K562 (cell line): ENCODE data around the gene TMEM209. TPM values are rescaled to one million over a fixed set of nuclear protein-coding genes. Genes with fewer than 3 reads are reported as not detected.

Experiments
- CC2D1A ChIP-seq: fragments of 450-650 bp; IDR thresholded peaks from 2 replicates; pipeline ENCODE4 v1.6.1; 2017; ENCODE audit warnings: mild to moderate bottlenecking
- DEAF1 ChIP-seq: fragments of 450-650 bp; formaldehyde crosslinking; IDR thresholded peaks from 2 replicates; pipeline ENCODE4 v1.4.0; 2020; ENCODE audit warnings: mild to moderate bottlenecking, moderate library complexity
- FOXA1 ChIP-seq: fragments of 450-650 bp; IDR thresholded peaks from 2 replicates; pipeline ENCODE4 v1.6.1; 2016; ENCODE audit warnings: mild to moderate bottlenecking, borderline replicate concordance
- HDGF ChIP-seq: fragments of 450-650 bp; IDR thresholded peaks from 2 replicates; pipeline ENCODE4 v1.6.1; 2016
- HLTF ChIP-seq: fragments of 450-650 bp; IDR thresholded peaks from 2 replicates; pipeline ENCODE4 v1.6.1; 2016
- HNRNPLL ChIP-seq: fragments of 200-400 bp; formaldehyde crosslinking; IDR thresholded peaks from 2 replicates; pipeline ENCODE4 v1.6.1; 2017; ENCODE audit warnings: low read length, low read depth, mild to moderate bottlenecking; ENCODE audit not compliant: poor library complexity, severe bottlenecking
- JUN ChIP-seq, 2 experiments: sonication (generic) in 1 of 2; formaldehyde crosslinking in 1 of 2; IDR thresholded peaks; 2 replicates each; pipeline versions ENCODE4 v1.6.1 to v1.8.0; 2012 to 2022; ENCODE audit warnings: borderline replicate concordance in 2 of 2, mild to moderate bottlenecking in 2 of 2, improper control_type of control experiment in 1 of 2, low read depth in 1 of 2, low read length in 1 of 2, missing genetic modification reagents in 1 of 2
- LCOR ChIP-seq: sonication (generic); formaldehyde crosslinking; IDR thresholded peaks from 2 replicates; pipeline ENCODE4 v1.8.0; 2022; ENCODE audit warnings: mild to moderate bottlenecking, missing genetic modification reagents
- MBD2 ChIP-seq: sonication (generic); IDR thresholded peaks from 2 replicates; pipeline ENCODE4 v1.6.1; 2016; ENCODE audit warnings: low read depth, borderline replicate concordance
- MTA2 ChIP-seq: fragments of 450-650 bp; IDR thresholded peaks from 2 replicates; pipeline ENCODE4 v1.6.1; 2016; ENCODE audit warnings: low read depth
- NR0B1 ChIP-seq: fragments of 450-650 bp; IDR thresholded peaks from one replicate; pipeline ENCODE4 v1.6.1; 2018; ENCODE audit warnings: mild to moderate bottlenecking, moderate library complexity; ENCODE audit not compliant: partially characterized antibody
- PHF21A ChIP-seq: fragments of 450-650 bp; IDR thresholded peaks from 2 replicates; pipeline ENCODE4 v1.6.1; 2017; ENCODE audit warnings: low read depth, borderline replicate concordance
- POLR2G ChIP-seq: fragments of 200-400 bp; formaldehyde crosslinking; IDR thresholded peaks from 2 replicates; pipeline ENCODE4 v1.6.1; 2017; ENCODE audit warnings: low read depth, mild to moderate bottlenecking, antibody characterized with exemption, low read length, moderate library complexity
- RBM14 ChIP-seq: fragments of 200-400 bp; formaldehyde crosslinking; IDR thresholded peaks from 2 replicates; pipeline ENCODE4 v1.6.1; 2018; ENCODE audit warnings: low read depth, mild to moderate bottlenecking, low read length, moderate library complexity, borderline replicate concordance; ENCODE audit not compliant: insufficient read depth
- RFX7 ChIP-seq: fragments of 250-450 bp; sonication (Bioruptor Pico); IDR thresholded peaks from 2 replicates; pipeline ENCODE4 v1.5.1; 2021; ENCODE audit warnings: mild to moderate bottlenecking
- SMARCA4 ChIP-seq: fragments of 450-650 bp; IDR thresholded peaks from 2 replicates; pipeline ENCODE4 v1.6.1; 2016
- TBL1XR1 ChIP-seq, 2 experiments: IDR thresholded peaks; 2 replicates each; pipeline ENCODE4 v1.6.1; 2012; ENCODE audit warnings: improper control_type of control experiment in 2 of 2, low read length in 2 of 2, mild to moderate bottlenecking in 1 of 2
- TEAD1 ChIP-seq, 2 experiments: fragments of 450-650 bp in 1 of 2; sonication (generic) in 1 of 2; formaldehyde crosslinking; IDR thresholded peaks; 2 replicates each; pipeline versions ENCODE4 v1.4.0 to v1.8.0; 2020 to 2022; ENCODE audit warnings: mild to moderate bottlenecking in 2 of 2, missing genetic modification reagents in 1 of 2
- YY1 ChIP-seq, 3 experiments: IDR thresholded peaks; 2 replicates each; pipeline ENCODE4 v1.6.1; 2011; ENCODE audit warnings: low read length in 2 of 3, mild to moderate bottlenecking in 2 of 3, moderate library complexity in 2 of 3, borderline replicate concordance in 1 of 3, control low read depth in 1 of 3, low read depth in 1 of 3; ENCODE audit not compliant: insufficient read depth in 3 of 3, insufficient replicate concordance in 2 of 3, control insufficient read depth in 1 of 3, insufficient read length in 1 of 3; ENCODE audit errors: extremely low read depth in 1 of 3
- ZNF655 ChIP-seq: fragments of 250-450 bp; sonication (Bioruptor Pico); IDR thresholded peaks from 2 replicates; pipeline ENCODE4 v1.5.0; 2021
- polyA plus RNA-seq, 8 experiments: library from polyadenylated mRNA; depleted of rRNA in 4 of 8; stranded (reverse) in 5 of 8; unstranded in 3 of 8; fragments of >200 nt; fragmentation: Nextera tagmentation in 2 of 8; fragmentation: Illumina TruSeq in 1 of 8; extraction: Ambion mirVana in 2 of 8; extraction: Trizol in 1 of 8; gene quantifications; 2 replicates each; pipeline versions ENCODE4 v1.2.1 to v1.2.3, GENCODE V29; 2011 to 2014; ENCODE audit warnings: inconsistent platforms in 1 of 8, missing spikeins in 1 of 8
- total RNA-seq, 7 experiments: library from RNA; depleted of rRNA in 6 of 7; stranded (reverse); fragments of >200 nt in 6 of 7; fragmentation: Illumina TruSeq in 2 of 7; extraction: Trizol in 2 of 7; gene quantifications; 2 replicates each; pipeline versions ENCODE4 v1.2.1 to v1.2.3, GENCODE V29; 2011 to 2021; ENCODE audit warnings: low replicate concordance in 1 of 7
- TF ChIP-seq, protein P1 (sequence below): sonication (generic); formaldehyde crosslinking; IDR thresholded peaks from 2 replicates; pipeline ENCODE4 v1.8.1; 2023; ENCODE audit warnings: mild to moderate bottlenecking, missing genetic modification reagents

TMEM209 gene
- total and polyA plus RNA-seq, 9 of the 15 experiments (the other 6 are each of a cell fraction or from before 2014, with no cell fraction given): 36.8 to 116 (median 76.6) TPM

DNA sequence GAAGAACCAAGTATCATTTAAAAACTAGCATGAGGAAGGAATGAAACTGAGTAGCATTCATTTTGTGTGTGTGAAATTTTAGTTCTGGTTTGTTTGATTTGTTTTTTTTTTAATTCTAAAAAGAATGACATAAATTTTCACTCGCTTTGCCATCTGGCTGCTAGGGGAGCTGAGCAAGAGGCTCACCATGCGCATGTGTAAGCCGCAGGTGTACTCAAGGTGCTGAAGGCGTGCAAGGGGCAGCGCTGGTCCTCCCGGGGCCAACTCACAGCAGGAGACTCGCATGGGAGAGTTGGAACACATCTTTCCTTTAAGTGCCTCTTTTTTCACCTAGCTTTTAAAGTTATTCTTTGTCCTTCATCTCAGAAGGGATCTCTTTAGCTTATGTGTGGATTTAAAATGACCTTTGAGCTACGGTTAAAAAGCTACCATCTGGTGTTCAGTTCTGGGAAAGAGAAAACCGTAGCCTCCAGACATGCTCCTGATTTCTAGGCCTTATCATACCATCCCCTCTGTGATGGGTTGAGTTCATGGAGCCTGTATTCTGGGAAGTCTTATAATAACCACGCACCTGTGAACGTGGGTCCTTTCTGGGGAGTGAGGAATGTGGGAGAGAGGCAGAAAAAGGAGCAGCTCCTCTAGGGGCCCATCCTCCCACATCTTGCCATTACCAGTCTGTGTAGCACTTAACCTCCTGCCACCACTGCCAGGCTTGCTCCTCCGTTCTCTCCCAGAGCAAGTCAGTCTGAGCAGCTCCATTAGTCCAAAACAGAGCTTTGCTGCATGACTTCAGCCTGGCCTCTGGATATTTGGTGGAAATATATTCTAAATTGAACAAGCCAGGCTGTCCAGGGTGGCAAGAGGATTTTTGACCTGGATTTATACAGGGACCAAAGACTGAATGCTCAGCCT, 73.0 kb downstream of the TMEM209 start (continued):
- TF ChIP-seq TBL1XR1 (IDR thresholded peaks at IDR 0.05; ENCODE audit: low read length in 2 of 2) (peak; percentile 75 to 83), HLTF (peak; percentile 74; the same call in 1 of the 2 replicates), TEAD1 (CRISPR knock-in tag; IDR thresholded peaks at IDR 0.05) (0 out of 4 replicates have a peak, but pooled peaks of 1 of the 2 experiments have one; percentile 39), JUN (IDR thresholded peaks at IDR 0.05; ENCODE audit: borderline replicate concordance, low read depth, low read length) (no peak), JUN (CRISPR knock-in tag; IDR thresholded peaks at IDR 0.05; ENCODE audit: borderline replicate concordance) (no peak), FOXA1 (no peak), ZNF655 (CRISPR knock-in tag) (no peak), MTA2 (peak; percentile 84), MBD2 (peak; percentile 53; the same call in 1 of the 2 replicates), RBM14 (no peak), LCOR (CRISPR knock-in tag) (no peak), NR0B1 (no peak), POLR2G (no peak), CC2D1A (peak; percentile 89; the same call in 1 of the 2 replicates), RFX7 (CRISPR knock-in tag) (no peak), YY1 (IDR thresholded peaks at IDR 0.05; ENCODE audit: borderline replicate concordance in 1 of 3, control insufficient read depth in 1 of 3, extremely low read depth in 1 of 3, insufficient read depth in 3 of 3, insufficient read length in 1 of 3, insufficient replicate concordance in 2 of 3, low read depth in 1 of 3, low read length in 2 of 3) (peak in 1 of 3 experiments; percentile 3), SMARCA4 (peak; percentile 84), HDGF (no peak), HNRNPLL (peak; percentile 38), PHF21A (peak; percentile 49; the same call in 1 of the 2 replicates), DEAF1 (no peak)
- TF ChIP-seq, protein P1, sequence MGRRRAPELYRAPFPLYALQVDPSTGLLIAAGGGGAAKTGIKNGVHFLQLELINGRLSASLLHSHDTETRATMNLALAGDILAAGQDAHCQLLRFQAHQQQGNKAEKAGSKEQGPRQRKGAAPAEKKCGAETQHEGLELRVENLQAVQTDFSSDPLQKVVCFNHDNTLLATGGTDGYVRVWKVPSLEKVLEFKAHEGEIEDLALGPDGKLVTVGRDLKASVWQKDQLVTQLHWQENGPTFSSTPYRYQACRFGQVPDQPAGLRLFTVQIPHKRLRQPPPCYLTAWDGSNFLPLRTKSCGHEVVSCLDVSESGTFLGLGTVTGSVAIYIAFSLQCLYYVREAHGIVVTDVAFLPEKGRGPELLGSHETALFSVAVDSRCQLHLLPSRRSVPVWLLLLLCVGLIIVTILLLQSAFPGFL: no peak
